ENCODE results near the gene SEC61A2. TPM values are rescaled to one million over a fixed set of nuclear protein-coding genes. Genes with fewer than 3 reads are reported as not detected.

SEC61A2 gene
- total and polyA plus RNA-seq, 2 donors (not counting 3 experiments of a cell fraction or from before 2014, with no cell fraction given): 7.3 to 7.5 TPM

DNA sequence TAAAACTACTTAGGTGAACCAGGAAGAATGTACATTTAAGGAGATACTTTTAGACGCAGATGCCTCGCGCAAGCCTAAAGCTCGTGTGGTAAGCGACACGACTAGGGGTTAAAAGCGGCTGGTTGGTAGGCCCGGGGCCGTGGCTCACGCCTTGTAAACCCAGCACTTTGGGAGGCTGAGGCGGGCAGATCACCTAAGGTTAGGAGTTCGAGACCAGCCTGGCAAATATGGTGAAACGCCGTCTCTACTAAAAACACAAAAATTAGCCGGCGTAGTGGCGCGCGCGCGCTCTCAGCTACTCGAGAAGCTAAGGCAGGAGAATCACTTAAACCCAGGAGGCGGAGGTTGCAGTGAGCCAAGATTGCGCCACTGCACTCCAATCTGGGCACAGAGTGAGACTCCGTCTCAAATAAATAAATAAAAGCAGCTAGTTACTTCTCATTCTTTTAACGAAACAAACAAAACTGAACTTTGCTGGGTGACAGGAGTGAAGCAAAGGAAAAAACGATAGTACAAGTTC is 65.3 kb downstream of the SEC61A2 start:
- Histone ChIP-seq H3K4me2 (ENCODE audit: insufficient read depth, low read length) (peak overlapping the region; percentile 86), H4K20me1 (replicated peaks; ENCODE audit: control insufficient read depth, extremely low read depth, insufficient read depth, low read length) (no peaks in the 10 kb centered on the region), H3K9me3 (replicated peaks; ENCODE audit: control insufficient read depth, insufficient read depth, low read length) (no peaks in the 10 kb centered on the region), H3K36me3 (ENCODE audit: control insufficient read depth in 2 of 2, extremely low read depth in 1 of 2, insufficient read depth in 2 of 2, low read length in 2 of 2) (peaks cover 3% of the 10 kb centered on the region in 2 experiments), H3K79me2 (ENCODE audit: control insufficient read depth, insufficient read depth, low read length) (peaks cover 86% of the 10 kb centered on the region), H3K9ac (replicated peaks; ENCODE audit: extremely low read depth, insufficient read depth, low read length) (peak overlapping the region; percentile 89), H3K27ac (ENCODE audit: insufficient read depth, low read depth, low read length) (peak overlapping the region; percentile 78), H3K4me1 (ENCODE audit: control insufficient read depth, extremely low read depth, insufficient read depth, low read length) (peaks cover 21% of the 10 kb centered on the region), H3K4me3 (replicated peaks in 1 of 3; ENCODE audit: insufficient read depth in 1 of 3, low read depth in 1 of 3, low read length in 3 of 3) (peak overlapping the region; percentile 72 to 95 (median 86)), H3K27me3 (ENCODE audit: control insufficient read depth in 2 of 2, insufficient read depth in 2 of 2, low read length in 2 of 2) (no peaks in the 10 kb centered on the region), H2AFZ (ENCODE audit: low read depth, low read length) (peak overlapping the region; percentile 47), H3K9me1 (replicated peaks; ENCODE audit: control insufficient read depth, extremely low read depth, insufficient read depth, low read length) (no peaks in the 10 kb centered on the region)
- dilution Hi-C loops (cut with MboI; ENCODE audit: extremely low pct_ligation_motif_present, low sequenced_read_pairs) (no loop called here), intact Hi-C loops (cut with micrococcal nuclease) (loop anchor here (1.0 to 10.0 kb wide), 4 partner anchors 64 to 512 kb away; partner anchors contain the start of gene UPF2)
- no TSS peak for BruUV-seq (replicated peaks)
- FAIRE-seq (no peak), DNase-seq (ENCODE audit: low read depth, low spot score) (peak; percentile 50)
- POLR2A ChIA-PET: no interaction called here
- CTCF ChIA-PET: interaction anchor here (2.0 kb wide), 1 partner anchor 20 kb away, joined by 14 read pairs; no protein-coding TSS in a partner anchor
- TF ChIP-seq GATA2 (IDR thresholded peaks at IDR 0.05; ENCODE audit: insufficient read depth, insufficient read length, low read depth, low read length) (no peak), EZH2 (IDR thresholded peaks at IDR 0.05; ENCODE audit: borderline replicate concordance, low read depth, low read length, severe bottlenecking) (no peak), JUN (IDR thresholded peaks at IDR 0.05; ENCODE audit: borderline replicate concordance, insufficient read depth, insufficient read length, low read depth) (no peak), FOS (IDR thresholded peaks at IDR 0.05; ENCODE audit: borderline replicate concordance, insufficient read depth, low read length) (no peak), MYC (IDR thresholded peaks at IDR 0.05; ENCODE audit: low read depth, low read length) (no peak), POLR2A (IDR thresholded peaks at IDR 0.05; ENCODE audit: low read depth, low read length) (no peak), POLR2AphosphoS5 (IDR thresholded peaks at IDR 0.05; ENCODE audit: insufficient read depth, low read depth, low read length) (no peak)
- TF ChIP-seq, protein P1, sequence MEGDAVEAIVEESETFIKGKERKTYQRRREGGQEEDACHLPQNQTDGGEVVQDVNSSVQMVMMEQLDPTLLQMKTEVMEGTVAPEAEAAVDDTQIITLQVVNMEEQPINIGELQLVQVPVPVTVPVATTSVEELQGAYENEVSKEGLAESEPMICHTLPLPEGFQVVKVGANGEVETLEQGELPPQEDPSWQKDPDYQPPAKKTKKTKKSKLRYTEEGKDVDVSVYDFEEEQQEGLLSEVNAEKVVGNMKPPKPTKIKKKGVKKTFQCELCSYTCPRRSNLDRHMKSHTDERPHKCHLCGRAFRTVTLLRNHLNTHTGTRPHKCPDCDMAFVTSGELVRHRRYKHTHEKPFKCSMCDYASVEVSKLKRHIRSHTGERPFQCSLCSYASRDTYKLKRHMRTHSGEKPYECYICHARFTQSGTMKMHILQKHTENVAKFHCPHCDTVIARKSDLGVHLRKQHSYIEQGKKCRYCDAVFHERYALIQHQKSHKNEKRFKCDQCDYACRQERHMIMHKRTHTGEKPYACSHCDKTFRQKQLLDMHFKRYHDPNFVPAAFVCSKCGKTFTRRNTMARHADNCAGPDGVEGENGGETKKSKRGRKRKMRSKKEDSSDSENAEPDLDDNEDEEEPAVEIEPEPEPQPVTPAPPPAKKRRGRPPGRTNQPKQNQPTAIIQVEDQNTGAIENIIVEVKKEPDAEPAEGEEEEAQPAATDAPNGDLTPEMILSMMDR (IDR thresholded peaks at IDR 0.05; ENCODE audit: extremely low read depth in 1 of 2, insufficient read depth in 1 of 2, low read depth in 1 of 2, low read length in 2 of 2): no peak
- TF ChIP-seq, protein P2, sequence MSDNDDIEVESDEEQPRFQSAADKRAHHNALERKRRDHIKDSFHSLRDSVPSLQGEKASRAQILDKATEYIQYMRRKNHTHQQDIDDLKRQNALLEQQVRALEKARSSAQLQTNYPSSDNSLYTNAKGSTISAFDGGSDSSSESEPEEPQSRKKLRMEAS (IDR thresholded peaks at IDR 0.05; ENCODE audit: insufficient read depth, insufficient read length): no peak

Measured in endothelial cell of umbilical vein (primary cell).